ENCODE results near the gene UGGT2.

GRCh38 chr13:95814495-95814894, 238.7 kb downstream of the UGGT2 start:
- no peak for TF ChIP-seq CTCF (IDR thresholded peaks at IDR 0.05)
- TF ChIP-seq POLR2A (IDR thresholded peaks at IDR 0.05): no peak

Measured in thyroid gland (tissue), 4 donors.